ENCODE data around the gene PPFIBP2.

DNA sequence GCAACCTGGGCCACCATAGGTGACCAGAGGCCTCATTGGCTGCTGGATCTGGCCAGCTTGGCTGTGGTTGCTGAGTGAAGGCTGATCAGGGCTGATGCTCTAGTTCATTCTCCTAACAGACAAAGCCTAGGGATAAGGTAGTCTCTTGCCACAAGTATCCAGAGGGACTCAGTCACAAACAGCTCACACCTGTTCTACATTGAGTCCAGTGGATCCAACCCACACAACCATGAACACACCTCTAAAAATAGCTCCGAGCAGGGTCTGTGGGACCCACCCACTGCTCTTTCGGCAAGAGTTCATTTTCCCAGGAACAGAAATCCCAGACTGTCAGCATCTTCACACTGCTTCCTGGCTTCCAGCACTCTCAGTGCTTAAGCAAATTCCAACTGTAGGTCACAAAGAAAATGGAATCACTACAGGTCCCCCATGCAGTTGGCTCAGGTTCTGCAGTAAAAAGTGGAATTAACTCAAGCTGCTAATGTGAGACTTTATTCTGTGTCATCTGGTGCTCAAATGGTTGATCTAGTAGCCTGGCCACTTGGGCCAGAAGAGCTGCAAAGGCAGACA is 67.3 kb downstream of the PPFIBP2 start:
- TF ChIP-seq CTCF (IDR thresholded peaks at IDR 0.05) (no peak), EZH2 (IDR thresholded peaks at IDR 0.05) (no peak)

Data from neural progenitor cell (in vitro differentiated cells).